GM13976 (cell line): Measurements from ENCODE around the gene DSPP.

Experiments
- DNase-seq: peaks from one replicate; pipeline ENCODE4 v3.0.0; 2012; ENCODE audit warnings: low spot score
- CTCF ChIP-seq: IDR thresholded peaks from 2 replicates; pipeline ENCODE4 v1.5.1; 2012; ENCODE audit warnings: borderline replicate concordance, mild to moderate bottlenecking; ENCODE audit not compliant: insufficient read depth; ENCODE audit errors: extremely low read depth, missing control alignments, control extremely low read depth
- in situ Hi-C: fragments of 300-500 bp; cut with MboI; formaldehyde crosslinking; loops from one replicate; pipeline ENCODE4 v1.12.0; 2022; ENCODE audit warnings: low sequenced_read_pairs, mixed read lengths, inconsistent platforms; ENCODE audit not compliant: unreplicated experiment

Gene DSPP

GRCh38 chr4:87662871-87663270 lies 54.5 kb downstream of the DSPP start:
- no peak for DNase-seq
- in situ Hi-C loops: no loop called here
- no peak for TF ChIP-seq CTCF
